Stimulated activated CD8-positive, alpha-beta memory T cell treated with anti-CD3 and anti-CD28 coated beads, Interleukin-12 subunit alpha, Interleukin-12 subunit beta, amount 100 ng/mL, for 24 hours (primary cell): ENCODE results near the gene SLC22A5.

Source experiments
- DNase-seq: peaks from one replicate; pipeline ENCODE4 v3.0.0-alpha.2; 2020; ENCODE audit errors: extremely low read depth

The SLC22A5 gene

GRCh38 chr5:132365213-132365612, 4.3 kb upstream of the SLC22A5 start:
- DNase-seq: no peak

- no peak for DNase-seq
These were observed 1.3 kb upstream of the SLC22A5 start for GRCh38 chr5:132368186-132368585.

- no peak for DNase-seq
These were observed 470 bp upstream of the SLC22A5 start for GRCh38 chr5:132369007-132369473.

GRCh38 chr5:132370181-132370970, 866 bp downstream of the SLC22A5 start:
- DNase-seq: no peak

GRCh38 chr5:132370971-132371602, 1.6 kb downstream of the SLC22A5 start:
- no peak for DNase-seq

GRCh38 chr5:132371603-132371994, 2.1 kb downstream of the SLC22A5 start:
- DNase-seq: no peak

GRCh38 chr5:132372127-132372526, 2.6 kb downstream of the SLC22A5 start:
- no peak for DNase-seq

- DNase-seq: no peak
These were observed 3.0 kb downstream of the SLC22A5 start for GRCh38 chr5:132372542-132372941.

GRCh38 chr5:132375957-132376356, 6.4 kb downstream of the SLC22A5 start:
- DNase-seq: no peak

GRCh38 chr5:132376694-132377641, 7.5 kb downstream of the SLC22A5 start:
- DNase-seq: no peak

- no peak for DNase-seq
These were observed 8.2 kb downstream of the SLC22A5 start for GRCh38 chr5:132377738-132378137.

GRCh38 chr5:132378580-132378979, 9.1 kb downstream of the SLC22A5 start:
- no peak for DNase-seq

GRCh38 chr5:132380047-132380446, 10.5 kb downstream of the SLC22A5 start:
- DNase-seq: no peak

GRCh38 chr5:132380741-132381140, 11.2 kb downstream of the SLC22A5 start:
- DNase-seq: no peak

GRCh38 chr5:132381614-132382013, 12.1 kb downstream of the SLC22A5 start:
- no peak for DNase-seq

- no peak for DNase-seq
These were observed 13.8 kb downstream of the SLC22A5 start for GRCh38 chr5:132383261-132383660.

GRCh38 chr5:132383984-132384383, 14.5 kb downstream of the SLC22A5 start:
- DNase-seq: no peak

- no peak for DNase-seq
These were observed 15.1 kb downstream of the SLC22A5 start for GRCh38 chr5:132384506-132385050.

- peak; percentile 7 for DNase-seq
These were observed 16.0 kb downstream of the SLC22A5 start for GRCh38 chr5:132385326-132386105.

- peak; percentile 20 for DNase-seq
These were observed 17.3 kb downstream of the SLC22A5 start for GRCh38 chr5:132386644-132387286.
